Endothelial cell of umbilical vein (primary cell): ENCODE measurements around the gene REG3G. TPM values are rescaled to one million over a fixed set of nuclear protein-coding genes. Genes with fewer than 3 reads are reported as not detected.

ENCODE experiments used
- BruUV-seq: library from RNA; stranded (reverse); fragments of 400-500 nt; replicated peaks from 2 replicates; lab custom pipeline; 2021; lab: Mats Ljungman, UMichigan
- CTCF ChIA-PET: fragments of 300-600, 350-600 bp; sonication (Branson Sonifier 250); formaldehyde crosslinking; loops from one replicate; lab custom pipeline; 2021; ENCODE audit warnings: antibody characterized with exemption, inconsistent platforms; lab: Charles Lee
- POLR2A ChIA-PET: fragments of 300-600, 350-600 bp; sonication (Branson Sonifier 250); formaldehyde crosslinking; loops from one replicate; lab custom pipeline; 2021; ENCODE audit warnings: antibody characterized with exemption, inconsistent platforms; lab: Charles Lee
- DNase-seq: peaks from one replicate; pipeline ENCODE4 v3.0.0-alpha.2; 2011; ENCODE audit warnings: low read depth, low spot score
- FAIRE-seq: peaks from 2 replicates; lab custom pipeline; 2011; peaks lifted over from hg19 to GRCh38; lab: Jason Lieb, UNC
- H2AFZ ChIP-seq: 2 replicates; pipeline ENCODE4 v1.6.0; 2012; ENCODE audit warnings: low read depth, low read length, control low read depth, inconsistent platforms
- H3K27ac ChIP-seq: 2 replicates; pipeline ENCODE4 v1.5.1; 2011; ENCODE audit warnings: low read depth, mild to moderate bottlenecking, control low read depth, low read length, moderate library complexity; ENCODE audit not compliant: insufficient read depth
- H3K27me3 ChIP-seq, 2 experiments: 2 replicates each; pipeline versions ENCODE4 v1.6.0 to v1.6.1; 2011; ENCODE audit warnings: low read length in 2 of 2, mixed read lengths in 1 of 2; ENCODE audit not compliant: control insufficient read depth in 2 of 2, insufficient read depth in 2 of 2
- H3K36me3 ChIP-seq, 2 experiments: 2 replicates in 1 of 2; 3 replicates in 1 of 2; pipeline ENCODE4 v1.5.1; 2011; ENCODE audit warnings: low read length in 2 of 2, mild to moderate bottlenecking in 1 of 2, moderate library complexity in 1 of 2; ENCODE audit not compliant: control insufficient read depth in 2 of 2, insufficient read depth in 2 of 2; ENCODE audit errors: extremely low read depth in 1 of 2
- H3K4me1 ChIP-seq: 3 replicates; pipeline ENCODE4 v1.5.1; 2011; ENCODE audit warnings: mild to moderate bottlenecking, low read length; ENCODE audit not compliant: control insufficient read depth, insufficient read depth; ENCODE audit errors: extremely low read depth
- H3K4me2 ChIP-seq: 2 replicates; pipeline ENCODE4 v1.6.1; 2011; ENCODE audit warnings: low read length, control low read depth, mixed read lengths; ENCODE audit not compliant: insufficient read depth
- H3K4me3 ChIP-seq, 3 experiments: fragments of 200-600 bp in 1 of 3; sonication (generic), shearing (Covaris generic) in 1 of 3; replicated peaks in 1 of 3; 2 replicates each; pipeline ENCODE4 v1.5.1; 2011 to 2016; ENCODE audit warnings: control low read depth in 3 of 3, low read length in 3 of 3, mild to moderate bottlenecking in 2 of 3, inconsistent platforms in 1 of 3, low read depth in 1 of 3, moderate library complexity in 1 of 3; ENCODE audit not compliant: insufficient read depth in 1 of 3
- H3K79me2 ChIP-seq: 2 replicates; pipeline ENCODE4 v1.6.0; 2012; ENCODE audit warnings: low read length, inconsistent platforms; ENCODE audit not compliant: control insufficient read depth, insufficient read depth
- H3K9ac ChIP-seq: replicated peaks from 2 replicates; pipeline ENCODE3; 2011; ENCODE audit warnings: low read length, control low read depth; ENCODE audit not compliant: insufficient read depth; ENCODE audit errors: extremely low read depth
- H3K9me1 ChIP-seq: replicated peaks from 3 replicates; pipeline ENCODE4 v1.6.0; 2011; ENCODE audit warnings: mild to moderate bottlenecking, low read length; ENCODE audit not compliant: control insufficient read depth, insufficient read depth; ENCODE audit errors: extremely low read depth
- H3K9me3 ChIP-seq: replicated peaks from 2 replicates; pipeline ENCODE4 v1.5.1; 2012; ENCODE audit warnings: low read length, inconsistent platforms; ENCODE audit not compliant: control insufficient read depth, insufficient read depth
- H4K20me1 ChIP-seq: replicated peaks from 2 replicates; pipeline ENCODE3; 2011; ENCODE audit warnings: mild to moderate bottlenecking, low read length; ENCODE audit not compliant: control insufficient read depth, insufficient read depth; ENCODE audit errors: extremely low read depth
- CTCF ChIP-seq, 2 donors: IDR thresholded peaks; 1 replicate in 1 of 2; 2 replicates in 1 of 2; pipeline ENCODE4 v1.5.1; 2011; ENCODE audit warnings: low read length in 2 of 2, mild to moderate bottlenecking in 2 of 2, moderate library complexity in 2 of 2, control low read depth in 1 of 2, inconsistent platforms in 1 of 2, low read depth in 1 of 2; ENCODE audit not compliant: insufficient read depth in 1 of 2; ENCODE audit errors: extremely low read depth in 1 of 2
- EZH2 ChIP-seq: IDR thresholded peaks from 2 replicates; pipeline ENCODE4 v1.6.1; 2012; ENCODE audit warnings: borderline replicate concordance, low read depth, mild to moderate bottlenecking, moderate library complexity, low read length, inconsistent platforms; ENCODE audit not compliant: severe bottlenecking
- FOS ChIP-seq: IDR thresholded peaks from 2 replicates; pipeline ENCODE4 v1.6.1; 2011; ENCODE audit warnings: mild to moderate bottlenecking, low read length, moderate library complexity, borderline replicate concordance; ENCODE audit not compliant: insufficient read depth
- GATA2 ChIP-seq: IDR thresholded peaks from 2 replicates; pipeline ENCODE4 v1.7.0; 2011; ENCODE audit warnings: low read depth, mild to moderate bottlenecking, moderate library complexity, mixed read lengths, low read length; ENCODE audit not compliant: insufficient read length, insufficient read depth
- JUN ChIP-seq: IDR thresholded peaks from 2 replicates; pipeline ENCODE4 v1.6.1; 2011; ENCODE audit warnings: borderline replicate concordance, low read depth; ENCODE audit not compliant: insufficient read length, insufficient read depth
- MAX ChIP-seq: IDR thresholded peaks from 2 replicates; pipeline ENCODE4 v1.6.1; 2011; ENCODE audit not compliant: insufficient read depth, insufficient read length
- MYC ChIP-seq: IDR thresholded peaks from one replicate; pipeline ENCODE4 v1.6.1; 2011; ENCODE audit warnings: mild to moderate bottlenecking, low read depth, low read length
- POLR2AphosphoS5 ChIP-seq: IDR thresholded peaks from 2 replicates; pipeline ENCODE4 v1.6.1; 2012; ENCODE audit warnings: low read depth, mild to moderate bottlenecking, control low read depth, low read length, moderate library complexity; ENCODE audit not compliant: insufficient read depth
- dilution Hi-C: fragments of 300-500 bp; cut with MboI; formaldehyde crosslinking; loops from one replicate; pipeline ENCODE4 v1.15.0; 2019; ENCODE audit warnings: low sequenced_read_pairs; ENCODE audit not compliant: extremely low pct_ligation_motif_present
- intact Hi-C: fragments of 100-400 bp; cut with micrococcal nuclease; formaldehyde crosslinking; loops from one replicate; pipeline ENCODE4 v1.10.0; 2022
- polyA plus RNA-seq, 4 experiments: library from polyadenylated mRNA; depleted of rRNA in 3 of 4; stranded (reverse) in 3 of 4; unstranded in 1 of 4; fragments of >200 nt; gene quantifications; 2 replicates each; pipeline versions ENCODE4 v1.2.1 to v1.2.3, GENCODE V29; 2011 to 2012; ENCODE audit warnings: missing spikeins in 1 of 4
- total RNA-seq: library from RNA; stranded (reverse); gene quantifications from 2 replicates; pipeline ENCODE4 v1.2.3, GENCODE V29; 2021

Gene REG3G
- total and polyA plus RNA-seq, 2 donors (not counting 3 experiments of a cell fraction or from before 2014, with no cell fraction given), result not detected

GRCh38 chr2:78978340-78978739, 47.2 kb upstream of the REG3G start:
- BruUV-seq, result no TSS peak

More at GRCh38 chr2:78978340-78978739, 47.2 kb upstream of the REG3G start:
- Histone ChIP-seq H3K4me3 (no peak overlapping the region), H3K9me1 (no peaks in the 10 kb centered on the region), H3K27ac (no peak overlapping the region), H3K9ac (no peak overlapping the region), H3K4me1 (no peaks in the 10 kb centered on the region), H3K79me2 (no peaks in the 10 kb centered on the region), H3K4me2 (no peak overlapping the region), H3K9me3 (no peaks in the 10 kb centered on the region), H4K20me1 (no peaks in the 10 kb centered on the region), H3K36me3 (no peaks in the 10 kb centered on the region), H2AFZ (no peak overlapping the region), H3K27me3 (no peaks in the 10 kb centered on the region)
- no peak for DNase-seq
- TF ChIP-seq FOS, result no peak
- TF ChIP-seq EZH2, result no peak
- TF ChIP-seq JUN, result no peak
- no peak for TF ChIP-seq POLR2AphosphoS5
- TF ChIP-seq MAX, result no peak
- TF ChIP-seq GATA2, result no peak
- TF ChIP-seq MYC, result no peak
- no peak for TF ChIP-seq CTCF (IDR thresholded peaks at IDR 0.05; ENCODE audit: extremely low read depth in 1 of 2, insufficient read depth in 1 of 2, low read depth in 1 of 2, low read length in 2 of 2)
- ChIA-PET CTCF (interaction anchor here (1.9 to 2.4 kb wide), 2 partner anchors 305 to 627 kb away, joined by 11 to 21 read pairs; no protein-coding TSS in a partner anchor), POLR2A (no interaction called here)
- dilution Hi-C loops (no loop called here), intact Hi-C loops (loop anchor here (2.0 to 10.0 kb wide), 2 partner anchors 38 to 114 kb away; no protein-coding TSS in a partner anchor)
- no peak for FAIRE-seq
